Esophagus squamous epithelium (tissue), 4 donors: ENCODE measurements around the gene PAF1.

Experiments used
- CTCF ChIP-seq, 6 experiments: fragments of 450-650 bp in 4 of 6; fragments of 200-600 bp in 2 of 6; sonication (generic) in 2 of 6; IDR thresholded peaks; one replicate each; pipeline ENCODE4 v1.5.1; 2016 to 2019; ENCODE audit warnings: antibody characterized with exemption in 6 of 6, mild to moderate bottlenecking in 4 of 6, moderate library complexity in 4 of 6
- POLR2A ChIP-seq, 4 donors: fragments of 450-650 bp; IDR thresholded peaks; one replicate each; pipeline ENCODE4 v1.6.1; 2017; ENCODE audit warnings: antibody characterized with exemption in 4 of 4, mild to moderate bottlenecking in 4 of 4, moderate library complexity in 3 of 4

GRCh38 chr19:39380521-39381502 is 10.1 kb downstream of the PAF1 start:
- TF ChIP-seq CTCF (IDR thresholded peaks at IDR 0.05) = no peak
- no peak for TF ChIP-seq POLR2A (IDR thresholded peaks at IDR 0.05)
